Non-pigmented ciliary epithelial cell (primary cell): Measurements from ENCODE around the gene TMEM256.

Source experiments
- DNase-seq: peaks from one replicate; pipeline ENCODE4 v3.0.0-alpha.2; 2010; ENCODE audit warnings: low read depth

Gene TMEM256

GRCh38 chr17:7403977-7404736 is at the start of gene TMEM256:
Gene TMEM256 (minus strand): TSS chr17:7404097. CDS start chr17:7404084, 13 bp downstream.
- DNase-seq, result peak; percentile 97

- no peak for DNase-seq
Observed at GRCh38 chr17:7448461-7448860, 44.6 kb upstream of the TMEM256 start.

- no peak for DNase-seq
Observed at GRCh38 chr17:7445619-7445968, 41.7 kb upstream of the TMEM256 start.

GRCh38 chr17:7444682-7445618 is 41.1 kb upstream of the TMEM256 start, which contains the start of gene CHRNB1:
Gene CHRNB1 (plus strand): TSS chr17:7445061. CDS start chr17:7445128, 67 bp downstream.
- DNase-seq, result no peak

GRCh38 chr17:7443499-7444485 is 39.9 kb upstream of the TMEM256 start:
- DNase-seq, result no peak

- no peak for DNase-seq
Observed at GRCh38 chr17:7442142-7442541, 38.2 kb upstream of the TMEM256 start.

GRCh38 chr17:7441266-7441665 is 37.4 kb upstream of the TMEM256 start:
- no peak for DNase-seq

GRCh38 chr17:7440834-7441195 is 36.9 kb upstream of the TMEM256 start:
- DNase-seq, result no peak

GRCh38 chr17:7440113-7440833 is 36.4 kb upstream of the TMEM256 start:
- DNase-seq, result no peak

GRCh38 chr17:7439462-7440112 is 35.7 kb upstream of the TMEM256 start, which contains the start of gene FGF11:
Gene FGF11 (plus strand): TSS chr17:7439512. CDS start chr17:7439621, 109 bp downstream.
- no peak for DNase-seq

GRCh38 chr17:7438656-7439460 is 35.0 kb upstream of the TMEM256 start:
- no peak for DNase-seq

- no peak for DNase-seq
Observed at GRCh38 chr17:7437950-7438614, 34.2 kb upstream of the TMEM256 start.

GRCh38 chr17:7437369-7437863 is 33.5 kb upstream of the TMEM256 start:
- no peak for DNase-seq

GRCh38 chr17:7436556-7437368 is 32.9 kb upstream of the TMEM256 start:
- DNase-seq, result no peak

- DNase-seq, result no peak
Observed at GRCh38 chr17:7435676-7436555, 32.0 kb upstream of the TMEM256 start.

GRCh38 chr17:7432296-7432695 is 28.4 kb upstream of the TMEM256 start:
- no peak for DNase-seq

- no peak for DNase-seq
Observed at GRCh38 chr17:7431231-7431630, 27.3 kb upstream of the TMEM256 start.
